Keratinocyte (primary cell): ENCODE data around the gene TALDO1.

Source experiments
- CTCF ChIP-seq, 3 experiments: IDR thresholded peaks in 1 of 3; conservative IDR thresholded peaks in 1 of 3; optimal IDR thresholded peaks in 1 of 3; 2 replicates in 2 of 3; 3 replicates in 1 of 3; pipeline versions ENCODE3 to v1.5.1; 2011; ENCODE audit warnings: low read length in 3 of 3, mild to moderate bottlenecking in 3 of 3, moderate library complexity in 2 of 3, control low read depth in 1 of 3, inconsistent platforms in 1 of 3; ENCODE audit not compliant: insufficient read depth in 2 of 3; ENCODE audit errors: extremely low read depth in 1 of 3
- EZH2 ChIP-seq: IDR thresholded peaks from one replicate; pipeline ENCODE4 v1.6.1; 2012; ENCODE audit warnings: inconsistent platforms, mild to moderate bottlenecking, low read length, moderate library complexity

DNA sequence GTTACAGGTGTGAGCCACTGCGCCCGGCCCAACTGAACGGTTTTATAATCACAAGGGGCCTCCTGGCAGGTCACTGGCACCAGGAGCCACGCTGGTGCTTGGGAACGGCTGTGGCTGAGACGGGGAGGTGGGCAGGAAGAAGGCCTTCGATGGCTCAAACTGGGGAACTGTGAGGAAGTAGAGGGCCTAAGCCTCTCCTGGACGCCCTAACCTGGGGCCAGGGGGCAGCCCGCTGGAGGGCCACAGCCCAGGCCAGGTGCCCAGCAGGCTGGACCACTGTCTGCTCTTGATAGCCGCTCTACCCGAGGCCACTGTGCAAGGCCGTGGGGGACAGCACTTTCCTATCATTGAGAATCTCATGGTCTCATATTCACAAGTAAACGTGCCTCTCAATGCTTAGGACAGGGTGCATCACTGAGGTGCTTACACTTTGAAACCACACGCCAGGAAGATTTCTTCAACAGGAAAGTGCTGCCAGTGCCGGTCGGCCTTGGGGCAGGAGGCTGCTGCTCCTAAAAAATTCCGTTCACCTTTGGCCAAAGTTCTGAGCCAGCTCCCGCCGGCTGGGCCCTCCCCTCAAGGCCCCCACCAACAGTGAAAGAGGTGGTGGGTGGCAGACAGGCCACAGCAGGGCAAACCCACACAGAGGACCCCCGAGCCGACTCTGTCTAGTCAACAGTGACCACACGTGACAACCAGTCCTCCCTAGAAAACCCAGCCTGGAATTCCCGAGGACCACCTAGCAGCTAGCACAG is 22.8 kb downstream of the TALDO1 start:
- TF ChIP-seq EZH2 (no peak), CTCF (optimal IDR thresholded peaks at IDR 0.05 in 1 of 3, IDR thresholded peaks at IDR 0.05 in 1 of 3, conservative IDR thresholded peaks at IDR 0.05 in 1 of 3; ENCODE audit: extremely low read depth in 1 of 3, insufficient read depth in 2 of 3, low read length in 3 of 3) (no peak)
